Activated T-cell treated with anti-CD3 and anti-CD28 coated beads for 24 hours (primary cell): Measurements from ENCODE around the gene PSG11.
"Not testable (repeated sequence)": the region's sequence is repeated elsewhere in the genome, so short reads cannot be mapped to it uniquely, and the experiment has no call there.

Source experiments
- DNase-seq: peaks from one replicate; pipeline ENCODE4 v3.0.0-alpha.2; 2020; ENCODE audit warnings: low read depth

The PSG11 gene

GRCh38 chr19:42988206-42988605, 38.1 kb downstream of the PSG11 start:
- not testable (repeated sequence) for DNase-seq

GRCh38 chr19:42985588-42985987, 40.7 kb downstream of the PSG11 start:
- DNase-seq = no peak

GRCh38 chr19:42982111-42982510, 44.2 kb downstream of the PSG11 start:
- not testable (repeated sequence) for DNase-seq

DNA sequence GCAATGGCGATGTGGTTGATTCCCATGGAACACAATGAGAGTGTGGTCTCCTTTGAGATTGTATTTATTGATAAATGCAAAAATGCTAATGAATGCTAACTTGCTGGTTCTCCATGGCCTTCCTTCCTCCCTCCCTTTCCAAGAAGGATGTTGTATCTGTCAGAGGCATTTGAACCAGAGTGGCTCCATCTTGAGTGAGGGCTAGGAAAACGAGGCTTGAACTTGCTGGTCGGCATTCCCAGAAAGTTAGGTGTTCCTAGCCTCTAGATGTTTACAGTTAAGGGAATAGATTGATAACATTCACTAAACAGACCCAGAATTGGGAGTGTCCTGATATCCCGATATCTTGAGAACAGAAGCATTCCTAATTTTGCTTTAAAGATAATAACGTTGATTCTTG, 54.8 kb downstream of the PSG11 start:
- not testable (repeated sequence) for DNase-seq

- DNase-seq = no peak
Measured at GRCh38 chr19:42965176-42965575, 61.1 kb downstream of the PSG11 start.

- no peak for DNase-seq
Measured at GRCh38 chr19:42961119-42961518, 65.2 kb downstream of the PSG11 start.
